GM12892 (cell line): ENCODE measurements around the gene ANO7.

Experiments used
- POLR2A ChIP-seq: IDR thresholded peaks from 2 replicates; pipeline ENCODE4 v1.6.1; 2011; ENCODE audit warnings: low read depth, low read length, control low read depth
- POLR2AphosphoS5 ChIP-seq: IDR thresholded peaks from 2 replicates; pipeline ENCODE4 v1.6.1; 2011; ENCODE audit warnings: low read depth, low read length, control low read depth
- TAF1 ChIP-seq: IDR thresholded peaks from 2 replicates; pipeline ENCODE4 v1.6.1; 2011; ENCODE audit warnings: low read depth, mild to moderate bottlenecking, control low read depth, low read length, borderline replicate concordance

GRCh38 chr2:241248289-241248688 is 59.8 kb downstream of the ANO7 start:
- no peak for TF ChIP-seq POLR2A
- no peak for TF ChIP-seq TAF1
- TF ChIP-seq POLR2AphosphoS5 = no peak
